ENCODE measurements around the gene IGF1R.

IGF1R gene

DNA sequence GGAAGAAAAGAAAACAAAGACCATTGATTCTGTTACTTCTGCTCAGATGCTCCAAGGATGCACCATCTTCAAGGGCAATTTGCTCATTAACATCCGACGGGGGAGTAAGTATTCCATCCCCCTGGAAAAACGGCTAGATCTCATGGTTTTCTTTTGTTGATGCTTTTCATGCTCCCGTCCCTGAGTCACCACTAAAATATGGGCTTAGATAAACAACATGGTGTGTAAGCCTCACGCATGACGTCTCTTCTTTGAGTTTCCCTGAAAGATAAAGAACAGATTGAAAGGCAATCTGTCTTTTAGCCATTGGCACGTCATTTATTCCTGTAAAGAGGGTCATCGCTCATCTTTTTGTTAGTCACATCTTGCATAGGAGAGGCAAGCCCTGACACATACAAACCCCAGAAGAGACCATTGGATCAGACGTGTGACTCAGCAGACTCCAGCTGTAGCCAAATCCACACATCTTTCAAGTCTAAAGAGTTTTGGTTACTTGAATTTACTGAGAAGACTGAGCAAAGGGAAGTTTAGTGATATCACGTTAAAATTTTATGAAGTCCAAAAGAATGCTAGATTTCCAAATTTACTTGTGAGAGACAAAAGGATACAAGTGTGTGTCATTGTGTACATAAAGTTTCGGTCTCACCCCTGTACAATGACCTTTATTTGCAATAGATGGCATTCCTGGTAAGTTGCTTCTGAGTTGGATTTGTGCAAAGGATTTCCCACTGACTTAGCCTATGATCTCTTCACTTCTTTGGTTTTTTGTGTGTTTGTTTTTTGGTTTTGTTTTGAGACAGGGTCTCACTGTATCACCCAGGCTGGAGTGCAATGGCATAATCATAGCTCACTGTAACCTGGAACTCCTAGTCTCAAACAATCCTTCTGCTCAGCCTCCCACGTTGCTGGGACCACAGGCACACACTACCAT is 248.7 kb downstream of the IGF1R start:
- H4K20me1 ChIP-seq (ENCODE audit: insufficient read depth, low read length) = no peaks in the 10 kb centered on the region
- no peak overlapping the region for H3K27ac ChIP-seq (ENCODE audit: low read length)
- peaks cover 50% of the 10 kb centered on the region for H3K36me3 ChIP-seq (ENCODE audit: insufficient read depth, low read length)
- H2AFZ ChIP-seq (ENCODE audit: low read depth, low read length) = no peak overlapping the region
- no peak overlapping the region for H3K9ac ChIP-seq (ENCODE audit: low read depth, low read length)
- DNase-seq = no peak
- no peaks in the 10 kb centered on the region for H3K9me3 ChIP-seq (ENCODE audit: insufficient read depth, low read length, severe bottlenecking)
- no peaks in the 10 kb centered on the region for H3K4me1 ChIP-seq (ENCODE audit: insufficient read depth, low read length)
- H3K4me3 ChIP-seq (ENCODE audit: low read depth in 1 of 2, low read length in 2 of 2) = no peak overlapping the region
- ATAC-seq (ENCODE audit: insufficient read depth, low read depth) = no peak
- no peaks in the 10 kb centered on the region for H3K79me2 ChIP-seq (ENCODE audit: insufficient read depth, low read length)
- no peak overlapping the region for H3K4me2 ChIP-seq (ENCODE audit: insufficient read depth, low read length)
- no peaks in the 10 kb centered on the region for H3K27me3 ChIP-seq (ENCODE audit: insufficient read depth, low read length, poor library complexity)
- no peak for TF ChIP-seq EZH2 (IDR thresholded peaks at IDR 0.05; ENCODE audit: borderline replicate concordance, low read depth, low read length, severe bottlenecking)
- TF ChIP-seq, protein P1, sequence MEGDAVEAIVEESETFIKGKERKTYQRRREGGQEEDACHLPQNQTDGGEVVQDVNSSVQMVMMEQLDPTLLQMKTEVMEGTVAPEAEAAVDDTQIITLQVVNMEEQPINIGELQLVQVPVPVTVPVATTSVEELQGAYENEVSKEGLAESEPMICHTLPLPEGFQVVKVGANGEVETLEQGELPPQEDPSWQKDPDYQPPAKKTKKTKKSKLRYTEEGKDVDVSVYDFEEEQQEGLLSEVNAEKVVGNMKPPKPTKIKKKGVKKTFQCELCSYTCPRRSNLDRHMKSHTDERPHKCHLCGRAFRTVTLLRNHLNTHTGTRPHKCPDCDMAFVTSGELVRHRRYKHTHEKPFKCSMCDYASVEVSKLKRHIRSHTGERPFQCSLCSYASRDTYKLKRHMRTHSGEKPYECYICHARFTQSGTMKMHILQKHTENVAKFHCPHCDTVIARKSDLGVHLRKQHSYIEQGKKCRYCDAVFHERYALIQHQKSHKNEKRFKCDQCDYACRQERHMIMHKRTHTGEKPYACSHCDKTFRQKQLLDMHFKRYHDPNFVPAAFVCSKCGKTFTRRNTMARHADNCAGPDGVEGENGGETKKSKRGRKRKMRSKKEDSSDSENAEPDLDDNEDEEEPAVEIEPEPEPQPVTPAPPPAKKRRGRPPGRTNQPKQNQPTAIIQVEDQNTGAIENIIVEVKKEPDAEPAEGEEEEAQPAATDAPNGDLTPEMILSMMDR (IDR thresholded peaks at IDR 0.05; ENCODE audit: borderline replicate concordance, extremely low read depth, low read length, poor library complexity, severe bottlenecking) = no peak

DNA sequence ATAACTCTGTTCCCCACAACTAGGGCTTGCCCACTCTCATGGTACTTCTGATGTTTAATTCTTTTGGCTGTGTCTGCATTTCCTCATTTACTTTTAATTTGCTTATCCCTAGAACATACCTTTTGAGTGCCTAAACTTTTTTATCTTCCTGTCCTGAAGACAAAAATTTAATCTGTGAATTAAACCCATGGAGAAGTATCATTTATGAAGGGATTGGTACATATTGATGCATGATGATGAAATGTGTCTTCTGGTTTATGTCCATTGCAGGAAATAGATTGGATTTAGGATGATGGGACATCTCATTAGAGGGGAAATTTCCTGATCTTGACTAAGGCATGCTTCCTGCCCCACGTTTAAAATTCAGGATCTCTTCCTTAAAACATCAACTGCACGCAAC is 249.8 kb downstream of the IGF1R start:
- H3K36me3 ChIP-seq (ENCODE audit: insufficient read depth, low read length) = peaks cover 48% of the 10 kb centered on the region
- H3K4me1 ChIP-seq (ENCODE audit: insufficient read depth, low read length) = no peaks in the 10 kb centered on the region
- H3K9ac ChIP-seq (ENCODE audit: low read depth, low read length) = no peak overlapping the region

DNA sequence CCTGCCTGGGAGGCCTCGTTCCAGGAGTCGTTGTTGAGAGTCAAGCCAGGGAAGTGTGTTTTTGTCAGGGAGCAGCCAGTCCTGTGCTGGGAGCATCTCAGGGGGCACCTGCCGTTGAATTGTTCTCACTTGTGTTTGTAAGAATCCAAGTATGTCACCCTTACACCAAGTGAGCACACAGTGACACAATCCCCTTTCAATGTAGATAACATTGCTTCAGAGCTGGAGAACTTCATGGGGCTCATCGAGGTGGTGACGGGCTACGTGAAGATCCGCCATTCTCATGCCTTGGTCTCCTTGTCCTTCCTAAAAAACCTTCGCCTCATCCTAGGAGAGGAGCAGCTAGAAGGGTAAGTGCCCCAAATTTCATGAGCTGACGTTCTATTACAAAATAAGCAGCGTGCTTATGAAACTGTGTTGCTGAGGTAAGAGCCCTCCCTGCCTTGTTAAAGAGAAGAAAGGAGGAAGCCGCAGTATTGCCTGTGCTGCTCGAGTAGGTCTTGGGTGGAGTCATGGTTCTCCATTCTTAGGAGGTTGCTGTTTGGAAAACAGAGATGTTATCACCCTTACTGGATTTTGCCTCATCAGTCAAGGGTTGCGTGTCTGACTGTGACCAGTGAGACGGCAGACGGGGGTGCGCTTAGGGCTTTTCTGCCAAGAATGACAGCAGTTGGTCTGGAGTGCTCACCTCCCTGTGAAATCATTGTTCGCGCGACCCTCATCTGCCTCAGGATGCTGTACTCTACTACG is 251.1 kb downstream of the IGF1R start:
- H3K4me2 ChIP-seq (ENCODE audit: insufficient read depth, low read length) = no peak overlapping the region
- no peaks in the 10 kb centered on the region for H3K9me3 ChIP-seq (ENCODE audit: insufficient read depth, low read length, severe bottlenecking)
- H3K4me3 ChIP-seq (ENCODE audit: low read depth in 1 of 2, low read length in 2 of 2) = no peak overlapping the region
- peaks cover 3% of the 10 kb centered on the region; the same call in 1 of the 2 replicates for H3K4me1 ChIP-seq (ENCODE audit: insufficient read depth, low read length)
- ATAC-seq (ENCODE audit: insufficient read depth, low read depth) (no peak), DNase-seq (no peak)
- peaks cover 46% of the 10 kb centered on the region for H3K36me3 ChIP-seq (ENCODE audit: insufficient read depth, low read length)
- no peak overlapping the region for H3K27ac ChIP-seq (ENCODE audit: low read length)
- H2AFZ ChIP-seq (ENCODE audit: low read depth, low read length) = no peak overlapping the region
- H4K20me1 ChIP-seq (ENCODE audit: insufficient read depth, low read length) = no peaks in the 10 kb centered on the region
- no peaks in the 10 kb centered on the region for H3K27me3 ChIP-seq (ENCODE audit: insufficient read depth, low read length, poor library complexity)
- H3K9ac ChIP-seq (ENCODE audit: low read depth, low read length) = no peak overlapping the region
- TF ChIP-seq EZH2 (IDR thresholded peaks at IDR 0.05; ENCODE audit: borderline replicate concordance, low read depth, low read length, severe bottlenecking) = no peak
- TF ChIP-seq, protein P1 (IDR thresholded peaks at IDR 0.05; ENCODE audit: borderline replicate concordance, extremely low read depth, low read length, poor library complexity, severe bottlenecking) = no peak
- no peaks in the 10 kb centered on the region for H3K79me2 ChIP-seq (ENCODE audit: insufficient read depth, low read length)

More for the DNA sequence above, 249.8 kb downstream of the IGF1R start:
- H3K27ac ChIP-seq (ENCODE audit: low read length) = no peak overlapping the region
- ATAC-seq (ENCODE audit: insufficient read depth, low read depth) (no peak), DNase-seq (no peak)
- H3K4me3 ChIP-seq (ENCODE audit: low read depth in 1 of 2, low read length in 2 of 2) = no peak overlapping the region
- no peak for TF ChIP-seq EZH2 (IDR thresholded peaks at IDR 0.05; ENCODE audit: borderline replicate concordance, low read depth, low read length, severe bottlenecking)
- TF ChIP-seq, protein P1 (IDR thresholded peaks at IDR 0.05; ENCODE audit: borderline replicate concordance, extremely low read depth, low read length, poor library complexity, severe bottlenecking) = no peak
- H3K4me2 ChIP-seq (ENCODE audit: insufficient read depth, low read length) = no peak overlapping the region
- H3K27me3 ChIP-seq (ENCODE audit: insufficient read depth, low read length, poor library complexity) = no peaks in the 10 kb centered on the region
- no peaks in the 10 kb centered on the region for H3K9me3 ChIP-seq (ENCODE audit: insufficient read depth, low read length, severe bottlenecking)
- H4K20me1 ChIP-seq (ENCODE audit: insufficient read depth, low read length) = no peaks in the 10 kb centered on the region
- H2AFZ ChIP-seq (ENCODE audit: low read depth, low read length) = no peak overlapping the region
- no peaks in the 10 kb centered on the region for H3K79me2 ChIP-seq (ENCODE audit: insufficient read depth, low read length)

All from DND-41 (cell line).